ENCODE results near the gene RRP8.

GRCh38 chr11:6586434-6587359 lies 16.7 kb downstream of the RRP8 start:
- TF ChIP-seq, protein P1, sequence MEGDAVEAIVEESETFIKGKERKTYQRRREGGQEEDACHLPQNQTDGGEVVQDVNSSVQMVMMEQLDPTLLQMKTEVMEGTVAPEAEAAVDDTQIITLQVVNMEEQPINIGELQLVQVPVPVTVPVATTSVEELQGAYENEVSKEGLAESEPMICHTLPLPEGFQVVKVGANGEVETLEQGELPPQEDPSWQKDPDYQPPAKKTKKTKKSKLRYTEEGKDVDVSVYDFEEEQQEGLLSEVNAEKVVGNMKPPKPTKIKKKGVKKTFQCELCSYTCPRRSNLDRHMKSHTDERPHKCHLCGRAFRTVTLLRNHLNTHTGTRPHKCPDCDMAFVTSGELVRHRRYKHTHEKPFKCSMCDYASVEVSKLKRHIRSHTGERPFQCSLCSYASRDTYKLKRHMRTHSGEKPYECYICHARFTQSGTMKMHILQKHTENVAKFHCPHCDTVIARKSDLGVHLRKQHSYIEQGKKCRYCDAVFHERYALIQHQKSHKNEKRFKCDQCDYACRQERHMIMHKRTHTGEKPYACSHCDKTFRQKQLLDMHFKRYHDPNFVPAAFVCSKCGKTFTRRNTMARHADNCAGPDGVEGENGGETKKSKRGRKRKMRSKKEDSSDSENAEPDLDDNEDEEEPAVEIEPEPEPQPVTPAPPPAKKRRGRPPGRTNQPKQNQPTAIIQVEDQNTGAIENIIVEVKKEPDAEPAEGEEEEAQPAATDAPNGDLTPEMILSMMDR (IDR thresholded peaks at IDR 0.05): no peak
- TF ChIP-seq POLR2A (IDR thresholded peaks at IDR 0.05): no peak
